ENCODE measurements around the gene ABHD18.
A peak's percentile ranks its signal among the peaks of the same experiment; 100 is the strongest.
"Not testable (repeated sequence)": the region's sequence is repeated elsewhere in the genome, so short reads cannot be mapped to it uniquely, and the experiment has no call there.

Gene ABHD18

DNA sequence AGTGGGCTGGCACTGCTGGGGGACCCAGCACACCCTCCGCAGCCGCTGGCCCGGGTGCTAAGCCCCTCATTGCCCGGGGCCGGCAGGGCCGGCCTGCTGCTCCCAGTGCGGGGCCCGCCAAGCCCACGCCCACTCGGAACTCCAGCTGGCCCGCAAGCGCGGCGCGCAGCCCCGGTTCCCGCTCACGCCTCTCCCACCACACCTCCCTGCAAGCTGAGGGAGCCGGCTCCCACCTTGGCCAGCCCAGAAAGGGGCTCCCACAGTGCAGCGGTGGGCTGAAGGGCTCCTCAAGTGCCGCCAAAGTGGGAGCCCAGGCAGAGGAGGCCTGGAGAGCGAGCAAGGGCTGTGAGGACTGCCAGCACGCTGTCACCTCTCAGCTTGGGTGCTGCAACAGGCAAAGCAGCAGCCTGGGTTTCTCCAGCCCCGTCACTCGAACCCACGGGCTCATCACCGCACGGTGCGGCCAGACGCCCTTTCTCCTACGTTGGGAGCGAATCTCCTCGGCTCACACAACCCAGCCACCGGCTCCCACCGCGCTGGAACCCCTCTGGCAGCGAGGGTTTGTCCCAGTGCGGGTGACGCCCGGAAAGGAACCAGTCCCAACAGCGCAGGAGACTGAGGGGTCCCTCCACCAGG, 662 bp upstream of the ABHD18 start:
- Histone ChIP-seq H3K18ac (ENCODE audit: low read length) (peak overlapping the region; percentile 92), H3K23ac (ENCODE audit: low read depth, low read length, poor library complexity) (peak overlapping the region; percentile 98), H3K36me3 (replicated peaks in 1 of 2; ENCODE audit: control insufficient read depth in 2 of 2, insufficient read depth in 2 of 2, low read length in 2 of 2) (peaks cover 0 to 21% of the 10 kb centered on the region in 2 donors), H3K4me3 (ENCODE audit: low read length in 2 of 2) (peak overlapping the region; percentile 86 to 97), H2AFZ (ENCODE audit: low read length) (peak overlapping the region; percentile 100), H2BK5ac (ENCODE audit: low read length) (peak overlapping the region; percentile 60), H3K14ac (ENCODE audit: low read length) (peak overlapping the region; percentile 25), H4K8ac (ENCODE audit: low read depth, low read length) (peak overlapping the region; percentile 17), H3K27ac (replicated peaks; ENCODE audit: low read length) (peak overlapping the region; percentile 60), H3K9ac (ENCODE audit: low read depth, low read length, poor library complexity) (peak overlapping the region; percentile 98), H3K4me2 (ENCODE audit: insufficient read depth, low read length, poor library complexity, severe bottlenecking) (peak overlapping the region; percentile 83)
- WGBS, 2 donors (ENCODE audit: extremely low coverage in 2 of 2, insufficient read length in 2 of 2, insufficient replicate concordance in 1 of 2), result no CpG with 5 or more reads among the region's 41 CpGs
- H2BK12ac ChIP-seq (ENCODE audit: low read length); H3K79me1 ChIP-seq (ENCODE audit: low read depth, low read length); DNase-seq (ENCODE audit: low spot score); H4K91ac ChIP-seq (ENCODE audit: low read depth, low read length, poor library complexity); H2BK15ac ChIP-seq (ENCODE audit: low read length); H3K27me3 ChIP-seq (ENCODE audit: control insufficient read depth in 3 of 3, insufficient read depth in 3 of 3, low read depth in 1 of 3, low read length in 3 of 3); H2AK5ac ChIP-seq (ENCODE audit: low read depth, low read length); H3K4ac ChIP-seq (ENCODE audit: low read length); H3K9me3 ChIP-seq (replicated peaks in 1 of 2; ENCODE audit: control insufficient read depth in 2 of 2, insufficient read depth in 1 of 2, low read depth in 1 of 2, low read length in 2 of 2); H3K4me1 ChIP-seq (ENCODE audit: control insufficient read depth in 2 of 2, insufficient read depth in 1 of 2, low read depth in 1 of 2, low read length in 2 of 2); H2BK120ac ChIP-seq (ENCODE audit: low read depth, low read length): not testable (repeated sequence)

DNA sequence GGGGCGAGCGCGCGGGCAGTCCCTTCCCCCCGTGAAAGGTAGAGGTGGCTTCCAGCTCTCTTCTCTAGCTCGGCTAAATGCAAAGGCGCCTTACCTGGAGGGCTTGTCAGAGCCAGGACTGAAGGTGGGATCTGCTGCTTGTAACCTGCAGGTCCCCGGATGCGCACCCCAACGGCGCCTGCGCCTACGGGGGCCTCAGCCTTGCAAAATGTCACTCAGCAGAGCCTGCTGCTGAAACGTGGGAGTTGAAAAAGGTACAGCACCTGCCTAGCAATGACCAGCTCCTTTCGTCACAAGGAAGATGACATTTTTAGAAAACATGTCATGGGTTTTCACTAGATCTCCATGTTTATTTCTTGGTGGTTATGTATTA, 583 bp downstream of the ABHD18 start:
- peak overlapping the region; percentile 97 for H3K18ac ChIP-seq (ENCODE audit: low read length)
- peak overlapping the region; percentile 91 for H3K9ac ChIP-seq (ENCODE audit: low read depth, low read length, poor library complexity)
- H2BK120ac ChIP-seq (ENCODE audit: low read depth, low read length), result no peak overlapping the region

GRCh38 chr4:127967141-127967775, 2.1 kb downstream of the ABHD18 start:
- no peak overlapping the region for H3K14ac ChIP-seq (ENCODE audit: low read length)
- H2AK5ac ChIP-seq (ENCODE audit: low read depth, low read length), result no peak overlapping the region
- H3K27me3 ChIP-seq (ENCODE audit: control insufficient read depth in 3 of 3, insufficient read depth in 3 of 3, low read depth in 1 of 3, low read length in 3 of 3), result no peaks in the 10 kb centered on the region
- no peak overlapping the region for H4K8ac ChIP-seq (ENCODE audit: low read depth, low read length)
- no CpG with 5 or more reads among the region's 1 CpG for WGBS, 2 donors (ENCODE audit: extremely low coverage in 2 of 2, insufficient read length in 2 of 2, insufficient replicate concordance in 1 of 2)
- no peak overlapping the region for H3K4me3 ChIP-seq (ENCODE audit: low read length in 2 of 2)
- no peak for DNase-seq (ENCODE audit: low spot score)
- no peak overlapping the region for H2BK15ac ChIP-seq (ENCODE audit: low read length)
- H2BK12ac ChIP-seq (ENCODE audit: low read length), result no peak overlapping the region
- no peak overlapping the region for H2BK5ac ChIP-seq (ENCODE audit: low read length)
- no peak overlapping the region for H3K4ac ChIP-seq (ENCODE audit: low read length)
- peaks cover 0 to 3% of the 10 kb centered on the region in 2 donors for H3K4me1 ChIP-seq (ENCODE audit: control insufficient read depth in 2 of 2, insufficient read depth in 1 of 2, low read depth in 1 of 2, low read length in 2 of 2)
- no peak overlapping the region for H3K23ac ChIP-seq (ENCODE audit: low read depth, low read length, poor library complexity)
- H3K9ac ChIP-seq (ENCODE audit: low read depth, low read length, poor library complexity), result no peak overlapping the region
- no peak overlapping the region for H2BK120ac ChIP-seq (ENCODE audit: low read depth, low read length)
- peaks cover 0 to 17% of the 10 kb centered on the region in 2 donors for H3K36me3 ChIP-seq (replicated peaks in 1 of 2; ENCODE audit: control insufficient read depth in 2 of 2, insufficient read depth in 2 of 2, low read length in 2 of 2)
- H3K18ac ChIP-seq (ENCODE audit: low read length), result no peak overlapping the region
- peaks cover 2% of the 10 kb centered on the region for H3K79me1 ChIP-seq (ENCODE audit: low read depth, low read length)
- H2AFZ ChIP-seq (ENCODE audit: low read length), result no peak overlapping the region
- no peak overlapping the region for H3K4me2 ChIP-seq (ENCODE audit: insufficient read depth, low read length, poor library complexity, severe bottlenecking)
- H4K91ac ChIP-seq (ENCODE audit: low read depth, low read length, poor library complexity), result no peak overlapping the region
- no peak overlapping the region for H3K27ac ChIP-seq (replicated peaks; ENCODE audit: low read length)
- H3K9me3 ChIP-seq (replicated peaks in 1 of 2; ENCODE audit: control insufficient read depth in 2 of 2, insufficient read depth in 1 of 2, low read depth in 1 of 2, low read length in 2 of 2), result no peaks in the 10 kb centered on the region

More for the DNA sequence above, 583 bp downstream of the ABHD18 start:
- WGBS, 2 donors (ENCODE audit: extremely low coverage in 2 of 2, insufficient read length in 2 of 2, insufficient replicate concordance in 1 of 2), result no CpG with 5 or more reads among the region's 15 CpGs
- H3K27me3 ChIP-seq (ENCODE audit: control insufficient read depth in 3 of 3, insufficient read depth in 3 of 3, low read depth in 1 of 3, low read length in 3 of 3), result no peaks in the 10 kb centered on the region
- H3K27ac ChIP-seq (replicated peaks; ENCODE audit: low read length), result peak overlapping the region; percentile 88
- peak overlapping the region; percentile 100 for H2AFZ ChIP-seq (ENCODE audit: low read length)
- peaks cover 0 to 21% of the 10 kb centered on the region in 2 donors for H3K36me3 ChIP-seq (replicated peaks in 1 of 2; ENCODE audit: control insufficient read depth in 2 of 2, insufficient read depth in 2 of 2, low read length in 2 of 2)
- no peak for DNase-seq (ENCODE audit: low spot score)
- H4K8ac ChIP-seq (ENCODE audit: low read depth, low read length), result no peak overlapping the region
- H3K4me1 ChIP-seq (ENCODE audit: control insufficient read depth in 2 of 2, insufficient read depth in 1 of 2, low read depth in 1 of 2, low read length in 2 of 2), result peaks cover 0 to 3% of the 10 kb centered on the region in 2 donors
- H4K91ac ChIP-seq (ENCODE audit: low read depth, low read length, poor library complexity), result peak overlapping the region; percentile 53
- peak overlapping the region; percentile 98 for H3K23ac ChIP-seq (ENCODE audit: low read depth, low read length, poor library complexity)
- peaks cover 5% of the 10 kb centered on the region for H3K79me1 ChIP-seq (ENCODE audit: low read depth, low read length)
- H3K14ac ChIP-seq (ENCODE audit: low read length), result peak overlapping the region; percentile 5
- no peaks in the 10 kb centered on the region for H3K9me3 ChIP-seq (replicated peaks in 1 of 2; ENCODE audit: control insufficient read depth in 2 of 2, insufficient read depth in 1 of 2, low read depth in 1 of 2, low read length in 2 of 2)
- no peak overlapping the region for H3K4ac ChIP-seq (ENCODE audit: low read length)
- H3K4me2 ChIP-seq (ENCODE audit: insufficient read depth, low read length, poor library complexity, severe bottlenecking), result peak overlapping the region; percentile 74
- no peak overlapping the region for H2BK5ac ChIP-seq (ENCODE audit: low read length)
- no peak overlapping the region for H2AK5ac ChIP-seq (ENCODE audit: low read depth, low read length)
- peak overlapping the region; percentile 86 to 97 for H3K4me3 ChIP-seq (ENCODE audit: low read length in 2 of 2)
- peak overlapping the region; percentile 78 for H2BK15ac ChIP-seq (ENCODE audit: low read length)
- no peak overlapping the region for H2BK12ac ChIP-seq (ENCODE audit: low read length)

DNA sequence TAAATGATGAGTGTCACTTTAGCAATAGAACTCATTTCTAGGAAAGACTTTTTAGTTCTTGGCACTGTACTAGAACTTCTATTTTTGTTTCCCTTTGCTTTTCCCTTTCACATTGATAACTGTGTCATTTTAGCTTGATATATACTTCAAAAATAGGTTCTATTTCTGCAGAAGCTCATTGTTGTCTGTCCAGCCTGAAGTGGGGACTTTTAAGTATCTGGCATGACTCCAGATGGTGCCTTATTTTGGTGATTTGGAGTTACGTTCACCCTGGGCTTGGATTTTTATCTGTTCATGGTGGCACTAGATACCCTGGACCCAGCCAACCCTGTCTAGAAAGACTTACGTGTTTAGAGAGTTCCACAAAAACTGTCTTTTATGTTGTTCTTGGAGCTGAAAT, 3.4 kb downstream of the ABHD18 start:
- Histone ChIP-seq H3K14ac (ENCODE audit: low read length) (no peak overlapping the region), H3K27me3 (ENCODE audit: control insufficient read depth in 3 of 3, insufficient read depth in 3 of 3, low read depth in 1 of 3, low read length in 3 of 3) (no peaks in the 10 kb centered on the region), H2AFZ (ENCODE audit: low read length) (no peak overlapping the region), H3K9me3 (replicated peaks in 1 of 2; ENCODE audit: control insufficient read depth in 2 of 2, insufficient read depth in 1 of 2, low read depth in 1 of 2, low read length in 2 of 2) (no peaks in the 10 kb centered on the region), H4K91ac (ENCODE audit: low read depth, low read length, poor library complexity) (no peak overlapping the region), H3K23ac (ENCODE audit: low read depth, low read length, poor library complexity) (no peak overlapping the region), H2BK120ac (ENCODE audit: low read depth, low read length) (no peak overlapping the region), H3K79me1 (ENCODE audit: low read depth, low read length) (peaks cover 2% of the 10 kb centered on the region), H2BK15ac (ENCODE audit: low read length) (no peak overlapping the region), H3K18ac (ENCODE audit: low read length) (no peak overlapping the region), H4K8ac (ENCODE audit: low read depth, low read length) (no peak overlapping the region), H2AK5ac (ENCODE audit: low read depth, low read length) (no peak overlapping the region), H3K9ac (ENCODE audit: low read depth, low read length, poor library complexity) (no peak overlapping the region), H3K27ac (replicated peaks; ENCODE audit: low read length) (no peak overlapping the region), H3K4me2 (ENCODE audit: insufficient read depth, low read length, poor library complexity, severe bottlenecking) (no peak overlapping the region), H2BK12ac (ENCODE audit: low read length) (no peak overlapping the region), H3K4me3 (ENCODE audit: low read length in 2 of 2) (no peak overlapping the region), H3K4ac (ENCODE audit: low read length) (no peak overlapping the region), H3K4me1 (ENCODE audit: control insufficient read depth in 2 of 2, insufficient read depth in 1 of 2, low read depth in 1 of 2, low read length in 2 of 2) (peaks cover 0 to 2% of the 10 kb centered on the region in 2 donors), H2BK5ac (ENCODE audit: low read length) (no peak overlapping the region), H3K36me3 (replicated peaks in 1 of 2; ENCODE audit: control insufficient read depth in 2 of 2, insufficient read depth in 2 of 2, low read length in 2 of 2) (peaks cover 0 to 12% of the 10 kb centered on the region in 2 donors)
- no peak for DNase-seq (ENCODE audit: low spot score)
- WGBS, 2 donors (ENCODE audit: extremely low coverage in 2 of 2, insufficient read length in 2 of 2, insufficient replicate concordance in 1 of 2), result no CpG with 5 or more reads among the region's 2 CpGs

Data from neuronal stem cell (in vitro differentiated cells).